ENCODE measurements around the gene ZNF267.
A peak's percentile ranks its signal among the peaks of the same experiment; 100 is the strongest.

ZNF267 gene

GRCh38 chr16:31870809-31871208, 2.8 kb upstream of the ZNF267 start:
- ChIA-PET POLR2A (no interaction called here), CTCF (no interaction called here)

GRCh38 chr16:31871510-31871909, 2.1 kb upstream of the ZNF267 start:
- no peak for TF ChIP-seq FOXM1 (IDR thresholded peaks at IDR 0.05; ENCODE audit: borderline replicate concordance)
- no peak for TF ChIP-seq ARNT (IDR thresholded peaks at IDR 0.05)
- no peak for TF ChIP-seq CTBP1 (IDR thresholded peaks at IDR 0.05; ENCODE audit: borderline replicate concordance)
- no peak for TF ChIP-seq SP1 (IDR thresholded peaks at IDR 0.05)
- no peak for TF ChIP-seq SUZ12 (IDR thresholded peaks at IDR 0.05)
- TF ChIP-seq TARDBP (IDR thresholded peaks at IDR 0.05) = no peak
- TF ChIP-seq L3MBTL2 (conservative IDR thresholded peaks at IDR 0.05) = no peak
- no peak for TF ChIP-seq HDGF (IDR thresholded peaks at IDR 0.05; ENCODE audit: borderline replicate concordance)
- no peak for TF ChIP-seq BHLHE40 (IDR thresholded peaks at IDR 0.05; ENCODE audit: borderline replicate concordance)
- TF ChIP-seq, protein P1, sequence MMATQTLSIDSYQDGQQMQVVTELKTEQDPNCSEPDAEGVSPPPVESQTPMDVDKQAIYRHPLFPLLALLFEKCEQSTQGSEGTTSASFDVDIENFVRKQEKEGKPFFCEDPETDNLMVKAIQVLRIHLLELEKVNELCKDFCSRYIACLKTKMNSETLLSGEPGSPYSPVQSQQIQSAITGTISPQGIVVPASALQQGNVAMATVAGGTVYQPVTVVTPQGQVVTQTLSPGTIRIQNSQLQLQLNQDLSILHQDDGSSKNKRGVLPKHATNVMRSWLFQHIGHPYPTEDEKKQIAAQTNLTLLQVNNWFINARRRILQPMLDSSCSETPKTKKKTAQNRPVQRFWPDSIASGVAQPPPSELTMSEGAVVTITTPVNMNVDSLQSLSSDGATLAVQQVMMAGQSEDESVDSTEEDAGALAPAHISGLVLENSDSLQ (IDR thresholded peaks at IDR 0.05) = no peak
- TF ChIP-seq NFRKB (IDR thresholded peaks at IDR 0.05) = no peak
- TF ChIP-seq FOXA1 (IDR thresholded peaks at IDR 0.05) = no peak
- no peak for TF ChIP-seq ZNF384 (IDR thresholded peaks at IDR 0.05)
- TF ChIP-seq LEF1 (IDR thresholded peaks at IDR 0.05; ENCODE audit: borderline replicate concordance) = no peak
- no peak for TF ChIP-seq ELF4 (IDR thresholded peaks at IDR 0.05)
- no peak for TF ChIP-seq FOXK2 (IDR thresholded peaks at IDR 0.05)
- ChIA-PET CTCF (interaction anchor here (1.1 kb wide), 1 partner anchor 12 kb away, joined by 3 read pairs; no protein-coding TSS in a partner anchor), POLR2A (no interaction called here)
- DNase-seq (ENCODE audit: extremely low spot score) = no peak

More at GRCh38 chr16:31870809-31871208, 2.8 kb upstream of the ZNF267 start:
- DNase-seq (ENCODE audit: extremely low spot score) = no peak
- TF ChIP-seq CTBP1 (IDR thresholded peaks at IDR 0.05; ENCODE audit: borderline replicate concordance) = no peak
- no peak for TF ChIP-seq FOXM1 (IDR thresholded peaks at IDR 0.05; ENCODE audit: borderline replicate concordance)
- no peak for TF ChIP-seq L3MBTL2 (conservative IDR thresholded peaks at IDR 0.05)
- TF ChIP-seq ARNT (IDR thresholded peaks at IDR 0.05) = no peak
- no peak for TF ChIP-seq FOXK2 (IDR thresholded peaks at IDR 0.05)
- TF ChIP-seq, protein P1 (IDR thresholded peaks at IDR 0.05) = no peak

- TF ChIP-seq FOXK2 (IDR thresholded peaks at IDR 0.05) = no peak
- TF ChIP-seq SUZ12 (IDR thresholded peaks at IDR 0.05) = no peak
- TF ChIP-seq HDGF (IDR thresholded peaks at IDR 0.05; ENCODE audit: borderline replicate concordance) = no peak
- no peak for TF ChIP-seq ELF4 (IDR thresholded peaks at IDR 0.05)
- no peak for TF ChIP-seq SP1 (IDR thresholded peaks at IDR 0.05)
- TF ChIP-seq ZNF384 (IDR thresholded peaks at IDR 0.05) = no peak
- no peak for TF ChIP-seq CTBP1 (IDR thresholded peaks at IDR 0.05; ENCODE audit: borderline replicate concordance)
- ChIA-PET CTCF (interaction anchor here (0.6 to 1.1 kb wide), 2 partner anchors 12 to 753 kb away, joined by 3 read pairs; no protein-coding TSS in a partner anchor), POLR2A (no interaction called here)
- DNase-seq (ENCODE audit: extremely low spot score) = no peak
Observed at GRCh38 chr16:31872201-31872600, 1.4 kb upstream of the ZNF267 start.

- peak; percentile 43 for DNase-seq (ENCODE audit: extremely low spot score)
- ChIA-PET CTCF (no interaction called here), POLR2A (interaction anchor here (1.0 to 1.5 kb wide), 2 partner anchors 415 to 800 kb away, joined by 5 to 7 read pairs; partner anchors contain the start of genes ARMC5, ZNF646 and ZNF668)
- TF ChIP-seq, protein P1 (IDR thresholded peaks at IDR 0.05) = peak; percentile 71
- TF ChIP-seq FOXA1 (IDR thresholded peaks at IDR 0.05) (no peak), ELF4 (IDR thresholded peaks at IDR 0.05) (0 out of 2 replicates have a peak, but pooled peaks have one; percentile 12)
Observed at GRCh38 chr16:31874366-31875111, 932 bp downstream of the ZNF267 start.

GRCh38 chr16:31875112-31875803, 1.7 kb downstream of the ZNF267 start:
- DNase-seq (ENCODE audit: extremely low spot score) = no peak
- ChIA-PET CTCF (no interaction called here), POLR2A (no interaction called here)
- TF ChIP-seq, protein P1 (IDR thresholded peaks at IDR 0.05) = no peak
- no peak for TF ChIP-seq BHLHE40 (IDR thresholded peaks at IDR 0.05; ENCODE audit: borderline replicate concordance)
- TF ChIP-seq FOXK2 (IDR thresholded peaks at IDR 0.05) = no peak
- TF ChIP-seq SUZ12 (IDR thresholded peaks at IDR 0.05) = no peak
- no peak for TF ChIP-seq HDGF (IDR thresholded peaks at IDR 0.05; ENCODE audit: borderline replicate concordance)
- TF ChIP-seq ARNT (IDR thresholded peaks at IDR 0.05) = no peak
- TF ChIP-seq CTBP1 (IDR thresholded peaks at IDR 0.05; ENCODE audit: borderline replicate concordance) = no peak
- no peak for TF ChIP-seq NFRKB (IDR thresholded peaks at IDR 0.05)
- no peak for TF ChIP-seq LEF1 (IDR thresholded peaks at IDR 0.05; ENCODE audit: borderline replicate concordance)
- TF ChIP-seq TARDBP (IDR thresholded peaks at IDR 0.05) = no peak
- no peak for TF ChIP-seq SP1 (IDR thresholded peaks at IDR 0.05)
- no peak for TF ChIP-seq L3MBTL2 (conservative IDR thresholded peaks at IDR 0.05)
- no peak for TF ChIP-seq FOXA1 (IDR thresholded peaks at IDR 0.05)

Measured in HEK293T (cell line).